K562 (cell line): ENCODE results near the gene UNC5C. TPM values are rescaled to one million over a fixed set of nuclear protein-coding genes. Genes with fewer than 3 reads are reported as not detected.

Experiments
- ATAC-seq: fragments of 200-7000 bp; cut with Tn5 transposase; 3 replicates; pipeline ENCODE4 v1.9.1; 2020; ENCODE audit warnings: moderate library complexity
- BruUV-seq: library from RNA; stranded (reverse); fragments of 400-500 nt; replicated peaks from 2 replicates; lab custom pipeline; 2021; lab: Mats Ljungman, UMichigan
- CTCF ChIA-PET: fragments of 300-600 bp; formaldehyde crosslinking; extraction: SDS; loops from one replicate; lab custom pipeline; 2021; ENCODE audit warnings: low intra/inter-chr PET ratio; lab: Yijun Ruan, JAX
- POLR2A ChIA-PET: fragments of 300-600, 350-650 bp; sonication (Branson Sonifier 250); formaldehyde crosslinking; extraction: SDS; loops from one replicate; lab custom pipeline; 2021; ENCODE audit warnings: antibody characterized with exemption, inconsistent platforms; lab: Yijun Ruan, JAX
- DNase-seq, 4 experiments: peaks; one replicate each; pipeline versions ENCODE4 v3.0.0 to v3.0.0-alpha.2; 2011 to 2018; ENCODE audit warnings: low spot score in 3 of 4, mixed read lengths in 3 of 4; ENCODE audit errors: extremely low read depth in 1 of 4
- FAIRE-seq: peaks from 2 replicates; lab custom pipeline; 2011; peaks lifted over from hg19 to GRCh38; lab: Jason Lieb, UNC
- H2AFZ ChIP-seq: 2 replicates; pipeline ENCODE4 v1.6.0; 2011; ENCODE audit warnings: low read depth, low read length, control low read depth, inconsistent platforms
- H3K27ac ChIP-seq: fragments of 200-600 bp; 3 replicates; pipeline ENCODE4 v1.8.0; 2011; ENCODE audit warnings: low read depth, mild to moderate bottlenecking, control low read depth, inconsistent platforms, low read length, moderate library complexity, mixed read lengths; ENCODE audit errors: extremely low read depth
- H3K27me3 ChIP-seq, 2 experiments: fragments of 300-600 bp in 1 of 2; 2 replicates in 1 of 2; 3 replicates in 1 of 2; pipeline versions ENCODE4 v1.6.0 to v1.8.0; 2011; ENCODE audit warnings: inconsistent platforms in 2 of 2, low read length in 2 of 2, mild to moderate bottlenecking in 1 of 2, mixed read lengths in 1 of 2, moderate library complexity in 1 of 2; ENCODE audit not compliant: control insufficient read depth in 2 of 2, insufficient read depth in 2 of 2
- H3K36me3 ChIP-seq: fragments of 300-600 bp; 3 replicates; pipeline ENCODE4 v1.8.0; 2011; ENCODE audit warnings: mild to moderate bottlenecking, low read length, inconsistent platforms; ENCODE audit not compliant: control insufficient read depth, insufficient read depth
- H3K4me1 ChIP-seq, 2 experiments: fragments of 200-600 bp in 1 of 2; replicated peaks in 1 of 2; 2 replicates in 1 of 2; 3 replicates in 1 of 2; pipeline versions ENCODE4 v1.5.1 to v1.8.0; 2011; ENCODE audit warnings: inconsistent platforms in 2 of 2, low read length in 2 of 2, mild to moderate bottlenecking in 1 of 2, mixed read lengths in 1 of 2, moderate library complexity in 1 of 2; ENCODE audit not compliant: control insufficient read depth in 2 of 2, insufficient read depth in 2 of 2
- H3K4me2 ChIP-seq: 2 replicates; pipeline ENCODE4 v1.6.1; 2011; ENCODE audit warnings: low read length, control low read depth, inconsistent platforms, mixed read lengths; ENCODE audit not compliant: insufficient read depth
- H3K4me3 ChIP-seq: fragments of 200-600 bp; sonication (generic), shearing (Covaris generic); 2 replicates; pipeline ENCODE4 v1.5.1; 2016; ENCODE audit warnings: control low read depth, inconsistent platforms
- H3K79me2 ChIP-seq: fragments of 200-600 bp; 3 replicates; pipeline ENCODE4 v1.8.0; 2011; ENCODE audit warnings: low read length, inconsistent platforms; ENCODE audit not compliant: control insufficient read depth, insufficient read depth
- H3K9ac ChIP-seq, 2 experiments: 2 replicates each; pipeline versions ENCODE4 v1.6.0 to v1.6.1; 2011; ENCODE audit warnings: low read depth in 2 of 2, low read length in 2 of 2, control low read depth in 1 of 2, inconsistent platforms in 1 of 2, mild to moderate bottlenecking in 1 of 2, mixed read lengths in 1 of 2; ENCODE audit not compliant: insufficient read depth in 1 of 2
- H3K9me1 ChIP-seq: one replicate; pipeline ENCODE4 v1.6.0; 2011; ENCODE audit warnings: inconsistent platforms, mild to moderate bottlenecking, low read length, moderate library complexity; ENCODE audit not compliant: control insufficient read depth, insufficient read depth
- H3K9me3 ChIP-seq: replicated peaks from 2 replicates; pipeline ENCODE4 v1.5.1; 2011; ENCODE audit warnings: low read depth, low read length, inconsistent platforms; ENCODE audit not compliant: control insufficient read depth, insufficient read depth
- H4K20me1 ChIP-seq: replicated peaks from 2 replicates; pipeline ENCODE4 v1.6.1; 2011; ENCODE audit warnings: low read length, inconsistent platforms, mixed read lengths; ENCODE audit not compliant: control insufficient read depth, insufficient read depth
- CBFA2T3 ChIP-seq: fragments of 450-650 bp; IDR thresholded peaks from 2 replicates; pipeline ENCODE4 v1.6.1; 2017
- DACH1 ChIP-seq: fragments of 450-650 bp; IDR thresholded peaks from 2 replicates; pipeline ENCODE4 v1.6.1; 2018; ENCODE audit not compliant: partially characterized antibody
- NFATC3 ChIP-seq: fragments of 450-650 bp; IDR thresholded peaks from 2 replicates; pipeline ENCODE4 v1.6.1; 2017; ENCODE audit warnings: mild to moderate bottlenecking
- WGBS: fragments of 100-300 bp; shearing (Covaris generic); methylation state at CpG from one replicate; pipeline ENCODE4 v1.1.6; 2016; ENCODE audit warnings: low coverage, mixed read lengths; ENCODE audit not compliant: insufficient coverage; ENCODE audit errors: missing lambda C conversion rate; 5-methylcytosine and 5-hydroxymethylcytosine counted together
- in situ Hi-C: fragments of 300-500 bp; cut with MboI; formaldehyde crosslinking; loops from 4 replicates; pipeline ENCODE4 v1.15.0; 2018; ENCODE audit warnings: inconsistent platforms, mixed read lengths
- intact Hi-C: fragments of 100-400 bp; cut with micrococcal nuclease; formaldehyde crosslinking; loops from 2 replicates; pipeline ENCODE4 v1.14.2; 2022
- polyA plus RNA-seq, 8 experiments: library from polyadenylated mRNA; depleted of rRNA in 4 of 8; stranded (reverse) in 5 of 8; unstranded in 3 of 8; fragments of >200 nt; fragmentation: Nextera tagmentation in 2 of 8; fragmentation: Illumina TruSeq in 1 of 8; extraction: Ambion mirVana in 2 of 8; extraction: Trizol in 1 of 8; gene quantifications; 2 replicates each; pipeline versions ENCODE4 v1.2.1 to v1.2.3, GENCODE V29; 2011 to 2014; ENCODE audit warnings: inconsistent platforms in 1 of 8, missing spikeins in 1 of 8
- total RNA-seq, 7 experiments: library from RNA; depleted of rRNA in 6 of 7; stranded (reverse); fragments of >200 nt in 6 of 7; fragmentation: Illumina TruSeq in 2 of 7; extraction: Trizol in 2 of 7; gene quantifications; 2 replicates each; pipeline versions ENCODE4 v1.2.1 to v1.2.3, GENCODE V29; 2011 to 2021; ENCODE audit warnings: low replicate concordance in 1 of 7
- TF ChIP-seq, protein P1 (sequence below): fragments of 200-600 bp; sonication (generic); IDR thresholded peaks from one replicate; pipeline ENCODE4 v1.6.1; 2012; ENCODE audit warnings: mild to moderate bottlenecking, low read depth, low read length, inconsistent platforms

The UNC5C gene
- total and polyA plus RNA-seq, 9 of the 15 experiments (the other 6 are each of a cell fraction or from before 2014, with no cell fraction given): under 0.01 to 0.10 (median 0.03) TPM; not detected in 1

DNA sequence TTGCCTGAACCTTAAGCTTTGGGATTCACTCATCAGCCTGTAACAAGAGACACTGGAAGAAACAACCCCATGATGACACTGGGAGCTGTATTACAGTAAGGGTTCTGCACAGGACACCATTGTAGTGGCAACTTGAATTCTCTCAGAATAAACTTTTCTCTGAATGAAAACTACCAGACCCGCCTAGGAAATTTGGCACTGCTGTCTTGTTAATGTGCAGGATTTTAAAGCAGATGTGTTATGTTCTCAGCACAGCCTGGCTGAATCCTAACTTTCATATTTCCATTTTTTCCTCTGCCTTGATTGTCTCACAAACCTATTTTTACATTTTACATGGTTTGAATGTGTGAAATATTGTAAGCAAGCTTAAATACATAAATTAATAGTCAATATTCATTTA is 253.6 kb downstream of the UNC5C start:
- intact Hi-C loops: no loop called here

More for the DNA sequence above, 253.6 kb downstream of the UNC5C start:
- no peak overlapping the region for H3K4me3 ChIP-seq
- no peaks in the 10 kb centered on the region for H3K27me3 ChIP-seq
- H3K36me3 ChIP-seq: no peaks in the 10 kb centered on the region
- ChIA-PET POLR2A (no interaction called here), CTCF (no interaction called here)
- WGBS: 13% methylated on average over 1 of the region's 1 CpG
- peaks cover under 1 to 10% of the 10 kb centered on the region in 2 experiments; a peak in 3 of 5 replicates for H3K4me1 ChIP-seq
- no peak overlapping the region for H3K9ac ChIP-seq
- H2AFZ ChIP-seq: no peak overlapping the region; the same call in 1 of the 2 replicates
- no peaks in the 10 kb centered on the region for H4K20me1 ChIP-seq
- in situ Hi-C loops: no loop called here
- no peak for FAIRE-seq
- no TSS peak for BruUV-seq
- H3K79me2 ChIP-seq: no peaks in the 10 kb centered on the region
- no peak for DNase-seq
- TF ChIP-seq DACH1: no peak
- no peak for TF ChIP-seq NFATC3
- TF ChIP-seq, protein P1, sequence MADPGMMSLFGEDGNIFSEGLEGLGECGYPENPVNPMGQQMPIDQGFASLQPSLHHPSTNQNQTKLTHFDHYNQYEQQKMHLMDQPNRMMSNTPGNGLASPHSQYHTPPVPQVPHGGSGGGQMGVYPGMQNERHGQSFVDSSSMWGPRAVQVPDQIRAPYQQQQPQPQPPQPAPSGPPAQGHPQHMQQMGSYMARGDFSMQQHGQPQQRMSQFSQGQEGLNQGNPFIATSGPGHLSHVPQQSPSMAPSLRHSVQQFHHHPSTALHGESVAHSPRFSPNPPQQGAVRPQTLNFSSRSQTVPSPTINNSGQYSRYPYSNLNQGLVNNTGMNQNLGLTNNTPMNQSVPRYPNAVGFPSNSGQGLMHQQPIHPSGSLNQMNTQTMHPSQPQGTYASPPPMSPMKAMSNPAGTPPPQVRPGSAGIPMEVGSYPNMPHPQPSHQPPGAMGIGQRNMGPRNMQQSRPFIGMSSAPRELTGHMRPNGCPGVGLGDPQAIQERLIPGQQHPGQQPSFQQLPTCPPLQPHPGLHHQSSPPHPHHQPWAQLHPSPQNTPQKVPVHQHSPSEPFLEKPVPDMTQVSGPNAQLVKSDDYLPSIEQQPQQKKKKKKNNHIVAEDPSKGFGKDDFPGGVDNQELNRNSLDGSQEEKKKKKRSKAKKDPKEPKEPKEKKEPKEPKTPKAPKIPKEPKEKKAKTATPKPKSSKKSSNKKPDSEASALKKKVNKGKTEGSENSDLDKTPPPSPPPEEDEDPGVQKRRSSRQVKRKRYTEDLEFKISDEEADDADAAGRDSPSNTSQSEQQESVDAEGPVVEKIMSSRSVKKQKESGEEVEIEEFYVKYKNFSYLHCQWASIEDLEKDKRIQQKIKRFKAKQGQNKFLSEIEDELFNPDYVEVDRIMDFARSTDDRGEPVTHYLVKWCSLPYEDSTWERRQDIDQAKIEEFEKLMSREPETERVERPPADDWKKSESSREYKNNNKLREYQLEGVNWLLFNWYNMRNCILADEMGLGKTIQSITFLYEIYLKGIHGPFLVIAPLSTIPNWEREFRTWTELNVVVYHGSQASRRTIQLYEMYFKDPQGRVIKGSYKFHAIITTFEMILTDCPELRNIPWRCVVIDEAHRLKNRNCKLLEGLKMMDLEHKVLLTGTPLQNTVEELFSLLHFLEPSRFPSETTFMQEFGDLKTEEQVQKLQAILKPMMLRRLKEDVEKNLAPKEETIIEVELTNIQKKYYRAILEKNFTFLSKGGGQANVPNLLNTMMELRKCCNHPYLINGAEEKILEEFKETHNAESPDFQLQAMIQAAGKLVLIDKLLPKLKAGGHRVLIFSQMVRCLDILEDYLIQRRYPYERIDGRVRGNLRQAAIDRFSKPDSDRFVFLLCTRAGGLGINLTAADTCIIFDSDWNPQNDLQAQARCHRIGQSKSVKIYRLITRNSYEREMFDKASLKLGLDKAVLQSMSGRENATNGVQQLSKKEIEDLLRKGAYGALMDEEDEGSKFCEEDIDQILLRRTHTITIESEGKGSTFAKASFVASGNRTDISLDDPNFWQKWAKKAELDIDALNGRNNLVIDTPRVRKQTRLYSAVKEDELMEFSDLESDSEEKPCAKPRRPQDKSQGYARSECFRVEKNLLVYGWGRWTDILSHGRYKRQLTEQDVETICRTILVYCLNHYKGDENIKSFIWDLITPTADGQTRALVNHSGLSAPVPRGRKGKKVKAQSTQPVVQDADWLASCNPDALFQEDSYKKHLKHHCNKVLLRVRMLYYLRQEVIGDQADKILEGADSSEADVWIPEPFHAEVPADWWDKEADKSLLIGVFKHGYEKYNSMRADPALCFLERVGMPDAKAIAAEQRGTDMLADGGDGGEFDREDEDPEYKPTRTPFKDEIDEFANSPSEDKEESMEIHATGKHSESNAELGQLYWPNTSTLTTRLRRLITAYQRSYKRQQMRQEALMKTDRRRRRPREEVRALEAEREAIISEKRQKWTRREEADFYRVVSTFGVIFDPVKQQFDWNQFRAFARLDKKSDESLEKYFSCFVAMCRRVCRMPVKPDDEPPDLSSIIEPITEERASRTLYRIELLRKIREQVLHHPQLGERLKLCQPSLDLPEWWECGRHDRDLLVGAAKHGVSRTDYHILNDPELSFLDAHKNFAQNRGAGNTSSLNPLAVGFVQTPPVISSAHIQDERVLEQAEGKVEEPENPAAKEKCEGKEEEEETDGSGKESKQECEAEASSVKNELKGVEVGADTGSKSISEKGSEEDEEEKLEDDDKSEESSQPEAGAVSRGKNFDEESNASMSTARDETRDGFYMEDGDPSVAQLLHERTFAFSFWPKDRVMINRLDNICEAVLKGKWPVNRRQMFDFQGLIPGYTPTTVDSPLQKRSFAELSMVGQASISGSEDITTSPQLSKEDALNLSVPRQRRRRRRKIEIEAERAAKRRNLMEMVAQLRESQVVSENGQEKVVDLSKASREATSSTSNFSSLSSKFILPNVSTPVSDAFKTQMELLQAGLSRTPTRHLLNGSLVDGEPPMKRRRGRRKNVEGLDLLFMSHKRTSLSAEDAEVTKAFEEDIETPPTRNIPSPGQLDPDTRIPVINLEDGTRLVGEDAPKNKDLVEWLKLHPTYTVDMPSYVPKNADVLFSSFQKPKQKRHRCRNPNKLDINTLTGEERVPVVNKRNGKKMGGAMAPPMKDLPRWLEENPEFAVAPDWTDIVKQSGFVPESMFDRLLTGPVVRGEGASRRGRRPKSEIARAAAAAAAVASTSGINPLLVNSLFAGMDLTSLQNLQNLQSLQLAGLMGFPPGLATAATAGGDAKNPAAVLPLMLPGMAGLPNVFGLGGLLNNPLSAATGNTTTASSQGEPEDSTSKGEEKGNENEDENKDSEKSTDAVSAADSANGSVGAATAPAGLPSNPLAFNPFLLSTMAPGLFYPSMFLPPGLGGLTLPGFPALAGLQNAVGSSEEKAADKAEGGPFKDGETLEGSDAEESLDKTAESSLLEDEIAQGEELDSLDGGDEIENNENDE: no peak
- TF ChIP-seq CBFA2T3: no peak
- TF ChIP-seq, all 486 proteins: peak for 0
- H3K9me1 ChIP-seq: no peaks in the 10 kb centered on the region
- no peak for ATAC-seq
- H3K4me2 ChIP-seq: no peak overlapping the region
- H3K9me3 ChIP-seq: no peaks in the 10 kb centered on the region
- no peak overlapping the region for H3K27ac ChIP-seq
